Measurements from ENCODE around the gene KCNAB1. TPM values are rescaled to one million over a fixed set of nuclear protein-coding genes. Genes with fewer than 3 reads are reported as not detected.
"Not testable (repeated sequence)": the region's sequence is repeated elsewhere in the genome, so short reads cannot be mapped to it uniquely, and the experiment has no call there.

The KCNAB1 gene
- total RNA-seq, 2 experiments from 2014 or later, result not detected

GRCh38 chr3:156563900-156564682 is 443.7 kb downstream of the KCNAB1 start:
- ChIA-PET CTCF (no interaction called here), POLR2A (no interaction called here)

- CTCF ChIA-PET, result interaction anchor here (0.7 kb wide), 1 partner anchor 12 kb away, joined by 3 read pairs; no protein-coding TSS in a partner anchor
- POLR2A ChIA-PET, result not testable (repeated sequence)
Measured at GRCh38 chr3:156569016-156569415, 448.6 kb downstream of the KCNAB1 start.

- POLR2A ChIA-PET, result not testable (repeated sequence)
- CTCF ChIA-PET, result interaction anchor here (0.7 kb wide), 1 partner anchor 13 kb away, joined by 3 read pairs; no protein-coding TSS in a partner anchor
Measured at GRCh38 chr3:156569881-156570280, 449.5 kb downstream of the KCNAB1 start.

- CTCF ChIA-PET, result no interaction called here
- POLR2A ChIA-PET, result no interaction called here
Measured at GRCh38 chr3:156575641-156576040, 455.3 kb downstream of the KCNAB1 start.

- POLR2A ChIA-PET, result no interaction called here
- CTCF ChIA-PET, result no interaction called here
Measured at GRCh38 chr3:156576051-156576450, 455.7 kb downstream of the KCNAB1 start.

- POLR2A ChIA-PET, result no interaction called here
- CTCF ChIA-PET, result no interaction called here
Measured at GRCh38 chr3:156576651-156577348, 456.4 kb downstream of the KCNAB1 start.

- POLR2A ChIA-PET, result no interaction called here
- CTCF ChIA-PET, result no interaction called here
Measured at GRCh38 chr3:156577736-156578135, 457.4 kb downstream of the KCNAB1 start.

- ChIA-PET POLR2A (no interaction called here), CTCF (no interaction called here)
Measured at GRCh38 chr3:156579427-156579851, 459.1 kb downstream of the KCNAB1 start.

- ChIA-PET POLR2A (no interaction called here), CTCF (no interaction called here)
Measured at GRCh38 chr3:156581033-156581432, 460.7 kb downstream of the KCNAB1 start.

- ChIA-PET POLR2A (no interaction called here), CTCF (interaction anchor here (1.1 kb wide), 1 partner anchor 19 kb away, joined by 5 read pairs; no protein-coding TSS in a partner anchor)
Measured at GRCh38 chr3:156581954-156582353, 461.6 kb downstream of the KCNAB1 start.

- ChIA-PET CTCF (interaction anchor here (1.1 kb wide), 1 partner anchor 19 kb away, joined by 5 read pairs; no protein-coding TSS in a partner anchor), POLR2A (no interaction called here)
Measured at GRCh38 chr3:156582532-156583183, 462.3 kb downstream of the KCNAB1 start.

GRCh38 chr3:156583469-156583868 is 463.1 kb downstream of the KCNAB1 start:
- CTCF ChIA-PET, result no interaction called here

GRCh38 chr3:156586905-156587759 is 466.8 kb downstream of the KCNAB1 start:
- POLR2A ChIA-PET, result no interaction called here
- CTCF ChIA-PET, result no interaction called here

More at GRCh38 chr3:156583469-156583868, 463.1 kb downstream of the KCNAB1 start:
- POLR2A ChIA-PET, result no interaction called here

GRCh38 chr3:156587760-156588069 is 467.3 kb downstream of the KCNAB1 start:
- CTCF ChIA-PET, result no interaction called here

More at GRCh38 chr3:156587760-156588069, 467.3 kb downstream of the KCNAB1 start:
- POLR2A ChIA-PET, result no interaction called here

Other genes with a start within 250 kb of the KCNAB1 start
- gene GMPS, start 249.9 kb upstream of the KCNAB1 start, total RNA-seq, result 100 to 1,000 TPM; 128 to 129 TPM

Measured in activated CD8-positive, alpha-beta memory T cell treated with anti-CD3 and anti-CD28 coated beads for 36 hours (primary cell).